ENCODE measurements around the gene SFN. TPM values are rescaled to one million over a fixed set of nuclear protein-coding genes. Genes with fewer than 3 reads are reported as not detected.

SFN gene
- total RNA-seq, 1 experiment from 2014 or later: 14.3 TPM

DNA sequence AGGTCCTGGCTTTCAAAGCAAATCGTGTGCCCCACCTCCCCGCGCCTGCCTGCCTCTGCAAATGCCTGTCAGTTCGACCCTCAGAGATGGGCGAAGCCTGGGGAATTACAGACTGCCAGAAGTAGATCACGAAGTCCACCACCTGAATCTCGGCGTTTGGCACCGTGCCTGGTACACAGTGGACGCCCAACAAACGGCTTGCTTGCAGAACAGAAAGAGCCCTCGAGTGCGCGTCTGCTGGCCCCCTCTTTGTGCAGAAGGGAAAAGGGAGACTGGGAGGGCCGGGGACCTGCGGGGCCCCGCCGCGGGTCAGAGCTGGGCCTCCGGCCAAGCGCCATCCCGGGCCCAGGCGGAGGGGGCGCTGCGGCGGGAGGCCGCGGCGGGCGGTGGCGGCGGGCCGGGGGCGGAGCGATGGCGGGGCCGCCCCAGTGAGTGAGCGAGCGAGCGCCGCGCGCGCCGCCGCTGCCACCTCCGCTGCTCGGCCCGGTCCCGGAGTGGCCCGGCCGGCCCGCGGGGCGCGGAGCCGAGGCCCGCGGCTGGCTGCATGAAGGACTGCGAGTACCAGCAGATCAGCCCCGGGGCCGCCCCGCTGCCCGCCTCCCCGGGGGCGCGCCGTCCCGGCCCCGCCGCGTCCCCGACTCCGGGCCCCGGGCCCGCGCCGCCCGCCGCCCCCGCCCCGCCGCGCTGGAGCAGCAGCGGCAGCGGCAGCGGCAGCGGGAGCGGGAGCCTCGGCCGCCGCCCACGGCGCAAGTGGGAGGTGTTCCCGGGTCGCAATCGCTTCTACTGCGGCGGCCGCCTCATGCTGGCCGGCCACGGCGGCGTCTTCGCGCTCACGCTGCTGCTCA is 36.5 kb upstream of the SFN start, which contains the start of gene ZDHHC18 (continued):
- TF ChIP-seq CTCF (IDR thresholded peaks at IDR 0.05): peak; percentile 51; the same call in 1 of the 2 replicates
- no peak for TF ChIP-seq ZNF219 (CRISPR knock-in tag; IDR thresholded peaks at IDR 0.05; ENCODE audit: borderline replicate concordance)
- TF ChIP-seq SP1 (CRISPR knock-in tag; conservative IDR thresholded peaks at IDR 0.05): 0 out of 2 replicates have a peak, but pooled peaks have one; percentile 46
- no peak for TF ChIP-seq RELA (CRISPR knock-in tag; IDR thresholded peaks at IDR 0.05; ENCODE audit: borderline replicate concordance)
- no peak for TF ChIP-seq SMAD3 (CRISPR knock-in tag; IDR thresholded peaks at IDR 0.05; ENCODE audit: borderline replicate concordance)
- TF ChIP-seq, protein P1, sequence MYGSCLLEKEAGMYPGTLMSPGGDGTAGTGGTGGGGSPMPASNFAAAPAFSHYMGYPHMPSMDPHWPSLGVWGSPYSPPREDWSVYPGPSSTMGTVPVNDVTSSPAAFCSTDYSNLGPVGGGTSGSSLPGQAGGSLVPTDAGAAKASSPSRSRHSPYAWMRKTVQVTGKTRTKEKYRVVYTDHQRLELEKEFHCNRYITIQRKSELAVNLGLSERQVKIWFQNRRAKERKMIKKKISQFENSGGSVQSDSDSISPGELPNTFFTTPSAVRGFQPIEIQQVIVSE (CRISPR knock-in tag; IDR thresholded peaks at IDR 0.05; ENCODE audit: borderline replicate concordance): no peak
- no peak for TF ChIP-seq OVOL2 (CRISPR knock-in tag; IDR thresholded peaks at IDR 0.05; ENCODE audit: borderline replicate concordance)
- no peak for TF ChIP-seq ATF3 (CRISPR knock-in tag; conservative IDR thresholded peaks at IDR 0.05)
- TF ChIP-seq ZNF416 (CRISPR knock-in tag; IDR thresholded peaks at IDR 0.05): 0 out of 2 replicates have a peak, but pooled peaks have one; percentile 43
- TF ChIP-seq ZNF423 (CRISPR knock-in tag; IDR thresholded peaks at IDR 0.05): no peak

DNA sequence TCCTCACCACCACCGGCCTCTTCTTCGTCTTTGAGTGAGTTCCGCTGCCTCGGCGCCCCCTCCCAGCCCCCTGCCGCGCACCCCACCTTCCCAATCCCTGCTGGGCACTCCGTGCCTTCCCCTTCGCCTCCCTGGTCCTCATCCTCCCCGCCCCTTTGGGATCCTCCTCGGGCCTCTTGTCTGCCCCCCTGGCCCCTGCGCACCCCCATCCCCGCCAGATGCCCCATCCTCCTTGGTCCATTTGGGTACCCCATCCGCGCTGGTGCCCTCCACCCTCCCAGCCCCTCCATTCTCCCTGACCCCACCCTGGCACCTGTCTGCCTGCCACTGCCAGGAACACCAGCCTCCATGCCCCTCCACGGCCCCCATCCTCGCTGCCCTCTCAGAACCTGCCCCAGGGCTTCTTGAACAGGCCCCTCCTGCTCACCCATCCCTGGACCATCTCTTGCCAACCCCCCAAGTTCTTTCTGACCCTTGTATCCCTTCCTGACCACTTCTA is 35.8 kb upstream of the SFN start:
- no peak overlapping the region for H3K27ac Mint-ChIP-seq
- peaks cover 35% of the 10 kb centered on the region for H3K4me1 Mint-ChIP-seq
- CTCF ChIA-PET: no interaction called here
- H3K4me3 Mint-ChIP-seq: peak overlapping the region; percentile 77
- POLR2A ChIA-PET: no interaction called here
- no peaks in the 10 kb centered on the region; the same call in 1 of the 2 replicates for H3K36me3 Mint-ChIP-seq
- DNase-seq (ENCODE audit: low spot score) (no peak), ATAC-seq (no peak)
- H3K9me3 Mint-ChIP-seq: peaks cover 6% of the 10 kb centered on the region
- H3K27me3 Mint-ChIP-seq (ENCODE audit: low read depth): peaks cover 2% of the 10 kb centered on the region; the same call in 1 of the 2 replicates
- TF ChIP-seq ZNF281 (CRISPR knock-in tag; IDR thresholded peaks at IDR 0.05): no peak
- no peak for TF ChIP-seq ARID4B (CRISPR knock-in tag; IDR thresholded peaks at IDR 0.05; ENCODE audit: borderline replicate concordance)
- no peak for TF ChIP-seq TP53 (CRISPR knock-in tag; IDR thresholded peaks at IDR 0.05)
- TF ChIP-seq NR3C1 (CRISPR knock-in tag; conservative IDR thresholded peaks at IDR 0.05; ENCODE audit: low read depth): no peak
- no peak for TF ChIP-seq KAT7 (CRISPR knock-in tag; IDR thresholded peaks at IDR 0.05; ENCODE audit: borderline replicate concordance)
- TF ChIP-seq FOXJ3 (CRISPR knock-in tag; IDR thresholded peaks at IDR 0.05; ENCODE audit: borderline replicate concordance): no peak
- TF ChIP-seq ZNF671 (CRISPR knock-in tag; IDR thresholded peaks at IDR 0.05): no peak
- TF ChIP-seq ZNF423 (CRISPR knock-in tag; IDR thresholded peaks at IDR 0.05): no peak
- TF ChIP-seq, protein P2, sequence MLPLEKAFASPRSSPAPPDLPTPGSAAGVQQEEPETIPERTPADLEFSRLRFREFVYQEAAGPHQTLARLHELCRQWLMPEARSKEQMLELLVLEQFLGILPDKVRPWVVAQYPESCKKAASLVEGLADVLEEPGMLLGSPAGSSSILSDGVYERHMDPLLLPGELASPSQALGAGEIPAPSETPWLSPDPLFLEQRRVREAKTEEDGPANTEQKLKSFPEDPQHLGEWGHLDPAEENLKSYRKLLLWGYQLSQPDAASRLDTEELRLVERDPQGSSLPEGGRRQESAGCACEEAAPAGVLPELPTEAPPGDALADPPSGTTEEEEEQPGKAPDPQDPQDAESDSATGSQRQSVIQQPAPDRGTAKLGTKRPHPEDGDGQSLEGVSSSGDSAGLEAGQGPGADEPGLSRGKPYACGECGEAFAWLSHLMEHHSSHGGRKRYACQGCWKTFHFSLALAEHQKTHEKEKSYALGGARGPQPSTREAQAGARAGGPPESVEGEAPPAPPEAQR (CRISPR knock-in tag; IDR thresholded peaks at IDR 0.05): no peak
- no peak for TF ChIP-seq NR1H2 (CRISPR knock-in tag; IDR thresholded peaks at IDR 0.05)
- TF ChIP-seq ESRRA (CRISPR knock-in tag; IDR thresholded peaks at IDR 0.05; ENCODE audit: borderline replicate concordance): no peak
- no peak for TF ChIP-seq ZMAT4 (CRISPR knock-in tag; IDR thresholded peaks at IDR 0.05)
- TF ChIP-seq FOXP1 (CRISPR knock-in tag; IDR thresholded peaks at IDR 0.05; ENCODE audit: borderline replicate concordance): no peak
- no peak for TF ChIP-seq ZNF138 (CRISPR knock-in tag; conservative IDR thresholded peaks at IDR 0.05)

Measured in WTC11 (cell line).